Neural cell (in vitro differentiated cells): ENCODE results near the gene GUF1. TPM values are rescaled to one million over a fixed set of nuclear protein-coding genes. Genes with fewer than 3 reads are reported as not detected.

ENCODE experiments used
- H2AFZ ChIP-seq: fragments of 200-600, 300-800 bp; sonication (generic), shearing (Covaris generic); 2 replicates; pipeline ENCODE4 v1.6.0; 2014; ENCODE audit warnings: low read depth, mild to moderate bottlenecking, antibody characterized with exemption, low read length, moderate library complexity
- H3F3A ChIP-seq: fragments of 200-600 bp; shearing (Covaris generic); 2 replicates; pipeline ENCODE4 v1.6.1; 2016; ENCODE audit warnings: mild to moderate bottlenecking, moderate library complexity, mixed read lengths, antibody characterized with exemption, low read length; ENCODE audit not compliant: insufficient read depth, poor library complexity, severe bottlenecking
- H3K27ac ChIP-seq: fragments of 200-600, 300-800 bp; sonication (generic), shearing (Covaris generic); 2 replicates; pipeline ENCODE4 v1.5.1; 2014; ENCODE audit warnings: mild to moderate bottlenecking, low read length, moderate library complexity
- H3K27me3 ChIP-seq: fragments of 300-800, 200-600 bp; sonication (generic), shearing (Covaris generic); 2 replicates; pipeline ENCODE4 v1.6.0; 2014; ENCODE audit warnings: mild to moderate bottlenecking, low read depth, low read length, moderate library complexity; ENCODE audit not compliant: insufficient read depth
- H3K36me3 ChIP-seq: fragments of 300-800, 200-600 bp; sonication (generic), shearing (Covaris generic); 2 replicates; pipeline ENCODE4 v1.5.1; 2014; ENCODE audit warnings: mild to moderate bottlenecking, antibody characterized with exemption, low read length, moderate library complexity; ENCODE audit not compliant: insufficient read depth
- H3K4me2 ChIP-seq: fragments of 300-800, 200-600 bp; sonication (generic), shearing (Covaris generic); 2 replicates; pipeline ENCODE4 v1.6.0; 2014; ENCODE audit warnings: mild to moderate bottlenecking, low read length
- H3K4me3 ChIP-seq: fragments of 300-800, 200-600 bp; sonication (generic), shearing (Covaris generic); 2 replicates; pipeline ENCODE4 v1.5.1; 2014; ENCODE audit warnings: mild to moderate bottlenecking, low read length, moderate library complexity
- H3K79me2 ChIP-seq: fragments of 200-600 bp; shearing (Covaris generic); replicated peaks from 2 replicates; pipeline ENCODE4 v1.6.0; 2014; ENCODE audit warnings: mild to moderate bottlenecking, low read length, moderate library complexity; ENCODE audit not compliant: insufficient read depth
- H3K9ac ChIP-seq: fragments of 300-800, 200-600 bp; sonication (generic), shearing (Covaris generic); 2 replicates; pipeline ENCODE4 v1.6.1; 2016; ENCODE audit warnings: mild to moderate bottlenecking, low read length, mixed read lengths
- H3K9me2 ChIP-seq: fragments of 200-600 bp; shearing (Covaris generic); 2 replicates; pipeline ENCODE4 v1.6.1; 2016; ENCODE audit warnings: mild to moderate bottlenecking, low read length, mixed read lengths; ENCODE audit not compliant: insufficient read depth
- H3K9me3 ChIP-seq: fragments of 200-600, 300-800 bp; sonication (generic), shearing (Covaris generic); 2 replicates; pipeline ENCODE4 v1.6.1; 2016; ENCODE audit warnings: mild to moderate bottlenecking, mixed run types, low read length, moderate library complexity, mixed read lengths
- H4K20me1 ChIP-seq: fragments of 200-600 bp; shearing (Covaris generic); 2 replicates; pipeline ENCODE4 v1.6.1; 2016; ENCODE audit warnings: mild to moderate bottlenecking, mixed run types; ENCODE audit not compliant: insufficient read depth
- EP300 ChIP-seq: fragments of 450-650 bp; conservative IDR thresholded peaks from 2 replicates; pipeline ENCODE4 v1.6.1; 2014; ENCODE audit warnings: antibody characterized with exemption, mild to moderate bottlenecking, moderate library complexity; ENCODE audit not compliant: poor library complexity, severe bottlenecking
- EZH2 ChIP-seq: fragments of 200-600, 300-800 bp; shearing (Covaris generic), sonication (generic); IDR thresholded peaks from 2 replicates; pipeline ENCODE4 v1.6.1; 2014; ENCODE audit warnings: antibody characterized with exemption, low read length, borderline replicate concordance, mild to moderate bottlenecking; ENCODE audit not compliant: insufficient read depth, poor library complexity, severe bottlenecking
- MXI1 ChIP-seq: fragments of 450-650 bp; conservative IDR thresholded peaks from 2 replicates; pipeline ENCODE4 v1.6.1; 2014; ENCODE audit warnings: antibody characterized with exemption, mild to moderate bottlenecking; ENCODE audit not compliant: poor library complexity, severe bottlenecking
- POLR2AphosphoS5 ChIP-seq: IDR thresholded peaks from 2 replicates; pipeline ENCODE4 v1.6.1; 2012
- RAD21 ChIP-seq: fragments of 450-650 bp; conservative IDR thresholded peaks from 2 replicates; pipeline ENCODE4 v1.6.1; 2014; ENCODE audit warnings: antibody characterized with exemption, mild to moderate bottlenecking, moderate library complexity
- SMC3 ChIP-seq: fragments of 450-650 bp; conservative IDR thresholded peaks from 2 replicates; pipeline ENCODE4 v1.6.1; 2014; ENCODE audit warnings: antibody characterized with exemption, mild to moderate bottlenecking, moderate library complexity; ENCODE audit not compliant: poor library complexity
- TAF1 ChIP-seq: IDR thresholded peaks from 2 replicates; pipeline ENCODE4 v1.6.1; 2012; ENCODE audit warnings: low read depth
- polyA plus RNA-seq: library from polyadenylated mRNA; depleted of rRNA; stranded (reverse); fragments of >200 nt; gene quantifications from 2 replicates; pipeline ENCODE4 v1.2.3, GENCODE V29; 2014
- TF ChIP-seq, protein P1 (sequence below): IDR thresholded peaks from 2 replicates; pipeline ENCODE4 v1.6.1; 2012; ENCODE audit warnings: borderline replicate concordance
- TF ChIP-seq, protein P2 (sequence below): fragments of 450-650 bp; IDR thresholded peaks from 2 replicates; pipeline ENCODE4 v1.5.1; 2014; ENCODE audit warnings: antibody characterized with exemption, mild to moderate bottlenecking, moderate library complexity; ENCODE audit not compliant: poor library complexity, severe bottlenecking

Gene GUF1
- polyA plus RNA-seq, 1 donor from 2014 or later, result 15.5 TPM

- Histone ChIP-seq H2AFZ (no peak overlapping the region), H3K9me3 (no peaks in the 10 kb centered on the region), H3K27me3 (no peaks in the 10 kb centered on the region), H3F3A (no peaks in the 10 kb centered on the region), H3K9ac (no peak overlapping the region), H3K79me2 (no peaks in the 10 kb centered on the region), H3K27ac (no peak overlapping the region), H3K36me3 (no peaks in the 10 kb centered on the region), H3K4me3 (no peak overlapping the region), H3K4me2 (no peak overlapping the region), H4K20me1 (no peaks in the 10 kb centered on the region), H3K9me2 (no peaks in the 10 kb centered on the region)
- TF ChIP-seq RAD21 (no peak), TAF1 (no peak), MXI1 (no peak), POLR2AphosphoS5 (no peak), EZH2 (no peak), SMC3 (no peak), EP300 (no peak)
- TF ChIP-seq, protein P1, sequence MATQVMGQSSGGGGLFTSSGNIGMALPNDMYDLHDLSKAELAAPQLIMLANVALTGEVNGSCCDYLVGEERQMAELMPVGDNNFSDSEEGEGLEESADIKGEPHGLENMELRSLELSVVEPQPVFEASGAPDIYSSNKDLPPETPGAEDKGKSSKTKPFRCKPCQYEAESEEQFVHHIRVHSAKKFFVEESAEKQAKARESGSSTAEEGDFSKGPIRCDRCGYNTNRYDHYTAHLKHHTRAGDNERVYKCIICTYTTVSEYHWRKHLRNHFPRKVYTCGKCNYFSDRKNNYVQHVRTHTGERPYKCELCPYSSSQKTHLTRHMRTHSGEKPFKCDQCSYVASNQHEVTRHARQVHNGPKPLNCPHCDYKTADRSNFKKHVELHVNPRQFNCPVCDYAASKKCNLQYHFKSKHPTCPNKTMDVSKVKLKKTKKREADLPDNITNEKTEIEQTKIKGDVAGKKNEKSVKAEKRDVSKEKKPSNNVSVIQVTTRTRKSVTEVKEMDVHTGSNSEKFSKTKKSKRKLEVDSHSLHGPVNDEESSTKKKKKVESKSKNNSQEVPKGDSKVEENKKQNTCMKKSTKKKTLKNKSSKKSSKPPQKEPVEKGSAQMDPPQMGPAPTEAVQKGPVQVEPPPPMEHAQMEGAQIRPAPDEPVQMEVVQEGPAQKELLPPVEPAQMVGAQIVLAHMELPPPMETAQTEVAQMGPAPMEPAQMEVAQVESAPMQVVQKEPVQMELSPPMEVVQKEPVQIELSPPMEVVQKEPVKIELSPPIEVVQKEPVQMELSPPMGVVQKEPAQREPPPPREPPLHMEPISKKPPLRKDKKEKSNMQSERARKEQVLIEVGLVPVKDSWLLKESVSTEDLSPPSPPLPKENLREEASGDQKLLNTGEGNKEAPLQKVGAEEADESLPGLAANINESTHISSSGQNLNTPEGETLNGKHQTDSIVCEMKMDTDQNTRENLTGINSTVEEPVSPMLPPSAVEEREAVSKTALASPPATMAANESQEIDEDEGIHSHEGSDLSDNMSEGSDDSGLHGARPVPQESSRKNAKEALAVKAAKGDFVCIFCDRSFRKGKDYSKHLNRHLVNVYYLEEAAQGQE, result no peak
- TF ChIP-seq, protein P2, sequence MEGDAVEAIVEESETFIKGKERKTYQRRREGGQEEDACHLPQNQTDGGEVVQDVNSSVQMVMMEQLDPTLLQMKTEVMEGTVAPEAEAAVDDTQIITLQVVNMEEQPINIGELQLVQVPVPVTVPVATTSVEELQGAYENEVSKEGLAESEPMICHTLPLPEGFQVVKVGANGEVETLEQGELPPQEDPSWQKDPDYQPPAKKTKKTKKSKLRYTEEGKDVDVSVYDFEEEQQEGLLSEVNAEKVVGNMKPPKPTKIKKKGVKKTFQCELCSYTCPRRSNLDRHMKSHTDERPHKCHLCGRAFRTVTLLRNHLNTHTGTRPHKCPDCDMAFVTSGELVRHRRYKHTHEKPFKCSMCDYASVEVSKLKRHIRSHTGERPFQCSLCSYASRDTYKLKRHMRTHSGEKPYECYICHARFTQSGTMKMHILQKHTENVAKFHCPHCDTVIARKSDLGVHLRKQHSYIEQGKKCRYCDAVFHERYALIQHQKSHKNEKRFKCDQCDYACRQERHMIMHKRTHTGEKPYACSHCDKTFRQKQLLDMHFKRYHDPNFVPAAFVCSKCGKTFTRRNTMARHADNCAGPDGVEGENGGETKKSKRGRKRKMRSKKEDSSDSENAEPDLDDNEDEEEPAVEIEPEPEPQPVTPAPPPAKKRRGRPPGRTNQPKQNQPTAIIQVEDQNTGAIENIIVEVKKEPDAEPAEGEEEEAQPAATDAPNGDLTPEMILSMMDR, result no peak
Observed at GRCh38 chr4:44652002-44652401, 26.2 kb upstream of the GUF1 start.

- Histone ChIP-seq H3K27ac (no peak overlapping the region), H3K9me2 (no peaks in the 10 kb centered on the region), H3K4me2 (no peak overlapping the region), H3K4me3 (no peak overlapping the region), H3F3A (no peaks in the 10 kb centered on the region), H3K9ac (no peak overlapping the region), H3K36me3 (no peaks in the 10 kb centered on the region), H4K20me1 (no peaks in the 10 kb centered on the region), H3K79me2 (no peaks in the 10 kb centered on the region), H3K27me3 (no peaks in the 10 kb centered on the region), H2AFZ (no peak overlapping the region), H3K9me3 (no peaks in the 10 kb centered on the region)
- TF ChIP-seq, protein P2, result no peak
- TF ChIP-seq TAF1 (no peak), MXI1 (no peak), SMC3 (no peak), EZH2 (no peak), RAD21 (no peak), EP300 (no peak), POLR2AphosphoS5 (no peak)
- TF ChIP-seq, protein P1, result no peak
Observed at GRCh38 chr4:44660396-44660795, 17.8 kb upstream of the GUF1 start.
